HEK293 (cell line): ENCODE measurements around the gene COMMD3.

Experiments used
- CTCF ChIA-PET: fragments of 350-600 bp; formaldehyde crosslinking; extraction: SDS; loops from one replicate; lab custom pipeline; 2021; ENCODE audit warnings: antibody characterized with exemption; lab: Yijun Ruan, JAX
- POLR2A ChIA-PET: fragments of 300-600 bp; formaldehyde crosslinking; extraction: SDS; loops from one replicate; lab custom pipeline; 2020; ENCODE audit warnings: antibody characterized with exemption, inconsistent platforms; lab: Yijun Ruan, JAX
- H3K27ac ChIP-seq: fragments of 200-500 bp; sonication (Bioruptor generic); 2 replicates; pipeline ENCODE4 v1.5.1; 2014; ENCODE audit warnings: low read depth, low read length, control low read depth, inconsistent platforms; ENCODE audit errors: extremely low read depth
- H3K36me3 ChIP-seq, 2 experiments: fragments of 200-500 bp in 1 of 2; sonication (Bioruptor generic) in 1 of 2; 1 replicate in 1 of 2; 2 replicates in 1 of 2; pipeline ENCODE4 v1.5.1; 2014 to 2017; ENCODE audit warnings: inconsistent platforms in 2 of 2, low read length in 2 of 2; ENCODE audit not compliant: control insufficient read depth in 2 of 2, insufficient read depth in 1 of 2
- H3K4me1 ChIP-seq: fragments of 200-500 bp; sonication (Bioruptor generic); 2 replicates; pipeline ENCODE4 v1.5.1; 2014; ENCODE audit warnings: mild to moderate bottlenecking, low read length, inconsistent platforms; ENCODE audit not compliant: control insufficient read depth, insufficient read depth
- H3K4me3 ChIP-seq: 2 replicates; pipeline ENCODE4 v1.5.1; 2011; ENCODE audit warnings: low read depth, mild to moderate bottlenecking, control low read depth, low read length, moderate library complexity
- H3K9me3 ChIP-seq: fragments of 200-500 bp; sonication (Bioruptor generic); 2 replicates; pipeline ENCODE4 v1.5.1; 2014; ENCODE audit warnings: low read depth, low read length, inconsistent platforms; ENCODE audit not compliant: control insufficient read depth, insufficient read depth
- EGR2 ChIP-seq: fragments of 450-650 bp; formaldehyde crosslinking; IDR thresholded peaks from 2 replicates; pipeline ENCODE4 v1.5.1; 2016; ENCODE audit warnings: low read depth, missing biosample characterization, missing genetic modification characterization
- GLI2 ChIP-seq: fragments of 450-650 bp; formaldehyde crosslinking; IDR thresholded peaks from 2 replicates; pipeline ENCODE4; 2017; ENCODE audit warnings: missing biosample characterization, missing genetic modification characterization, low read depth, borderline replicate concordance
- GLI4 ChIP-seq: fragments of 450-650 bp; formaldehyde crosslinking; IDR thresholded peaks from 2 replicates; pipeline ENCODE4 v1.5.1; 2016; ENCODE audit warnings: missing biosample characterization, missing genetic modification characterization
- MEIS1 ChIP-seq: sonication (generic); formaldehyde crosslinking; IDR thresholded peaks from 2 replicates; pipeline ENCODE4 v1.8.1; 2022; ENCODE audit warnings: missing genetic modification reagents, mild to moderate bottlenecking, borderline replicate concordance
- PATZ1 ChIP-seq: fragments of 450-650 bp; formaldehyde crosslinking; IDR thresholded peaks from 2 replicates; pipeline ENCODE4 v1.5.1; 2016; ENCODE audit warnings: missing biosample characterization, missing genetic modification characterization
- REPIN1 ChIP-seq: fragments of 450-650 bp; formaldehyde crosslinking; IDR thresholded peaks from 2 replicates; pipeline ENCODE4 v1.5.1; 2017; ENCODE audit warnings: missing biosample characterization, missing genetic modification characterization, low read depth
- SCRT2 ChIP-seq: fragments of 450-650 bp; formaldehyde crosslinking; IDR thresholded peaks from 2 replicates; pipeline ENCODE4 v1.5.1; 2016; ENCODE audit warnings: missing biosample characterization, missing genetic modification characterization
- ZBTB20 ChIP-seq: fragments of 450-650 bp; formaldehyde crosslinking; IDR thresholded peaks from 2 replicates; pipeline ENCODE4 v1.5.1; 2016; ENCODE audit warnings: missing biosample characterization, missing genetic modification characterization
- ZBTB44 ChIP-seq: fragments of 450-650 bp; IDR thresholded peaks from 2 replicates; pipeline ENCODE4 v1.5.1; 2018; ENCODE audit warnings: missing biosample characterization, mild to moderate bottlenecking, missing genetic modification characterization
- ZIC2 ChIP-seq: fragments of 450-650 bp; formaldehyde crosslinking; IDR thresholded peaks from 2 replicates; pipeline ENCODE4 v1.5.1; 2016; ENCODE audit warnings: missing biosample characterization, missing genetic modification characterization
- ZNF10 ChIP-seq: fragments of 450-650 bp; formaldehyde crosslinking; IDR thresholded peaks from 2 replicates; pipeline ENCODE4 v1.5.1; 2017; ENCODE audit warnings: missing biosample characterization, missing genetic modification characterization
- ZNF112 ChIP-seq: fragments of 450-650 bp; formaldehyde crosslinking; IDR thresholded peaks from 2 replicates; pipeline ENCODE4 v1.5.0; 2017; ENCODE audit warnings: missing biosample characterization, missing genetic modification characterization
- ZNF132 ChIP-seq: fragments of 450-650 bp; formaldehyde crosslinking; IDR thresholded peaks from 2 replicates; pipeline ENCODE4 v1.5.1; 2017; ENCODE audit warnings: missing biosample characterization, missing genetic modification characterization, borderline replicate concordance
- ZNF16 ChIP-seq: fragments of 450-650 bp; formaldehyde crosslinking; IDR thresholded peaks from 2 replicates; pipeline ENCODE4 v1.5.1; 2016; ENCODE audit warnings: low read depth, missing biosample characterization, missing genetic modification characterization
- ZNF184 ChIP-seq: fragments of 450-650 bp; IDR thresholded peaks from 2 replicates; pipeline ENCODE4 v1.5.1; 2018; ENCODE audit warnings: missing biosample characterization, mild to moderate bottlenecking, missing genetic modification characterization
- ZNF223 ChIP-seq: fragments of 450-650 bp; formaldehyde crosslinking; IDR thresholded peaks from 2 replicates; pipeline ENCODE4 v1.5.1; 2016; ENCODE audit warnings: missing biosample characterization, missing genetic modification characterization
- ZNF274 ChIP-seq, 2 experiments: fragments of 200-500 bp in 1 of 2; fragments of 450-650 bp in 1 of 2; sonication (Bioruptor generic) in 1 of 2; formaldehyde crosslinking in 1 of 2; IDR thresholded peaks; 2 replicates each; pipeline versions ENCODE4 v1.5.1 to v1.6.1; 2014 to 2016; ENCODE audit warnings: borderline replicate concordance in 1 of 2, inconsistent platforms in 1 of 2, low read length in 1 of 2, missing biosample characterization in 1 of 2, missing genetic modification characterization in 1 of 2
- ZNF302 ChIP-seq: fragments of 450-650 bp; formaldehyde crosslinking; IDR thresholded peaks from 2 replicates; pipeline ENCODE4 v1.5.1; 2016; ENCODE audit warnings: missing biosample characterization, missing genetic modification characterization, low read depth
- ZNF341 ChIP-seq: fragments of 450-650 bp; formaldehyde crosslinking; IDR thresholded peaks from 2 replicates; pipeline ENCODE4; 2016; ENCODE audit warnings: low read depth, missing biosample characterization, missing genetic modification characterization
- ZNF350 ChIP-seq: fragments of 450-650 bp; formaldehyde crosslinking; IDR thresholded peaks from 2 replicates; pipeline ENCODE4 v1.5.0; 2017; ENCODE audit warnings: missing biosample characterization, mild to moderate bottlenecking, missing genetic modification characterization
- ZNF549 ChIP-seq: fragments of 450-650 bp; IDR thresholded peaks from 2 replicates; pipeline ENCODE4 v1.5.1; 2018; ENCODE audit warnings: missing biosample characterization, missing genetic modification characterization, mild to moderate bottlenecking, inconsistent platforms, moderate library complexity
- ZNF629 ChIP-seq: fragments of 450-650 bp; formaldehyde crosslinking; IDR thresholded peaks from 2 replicates; pipeline ENCODE4 v1.5.1; 2017; ENCODE audit warnings: missing biosample characterization, missing genetic modification characterization
- ZNF639 ChIP-seq: fragments of 450-650 bp; formaldehyde crosslinking; IDR thresholded peaks from 2 replicates; pipeline ENCODE4 v1.5.1; 2016; ENCODE audit warnings: missing biosample characterization, missing genetic modification characterization
- ZNF645 ChIP-seq: fragments of 450-650 bp; formaldehyde crosslinking; IDR thresholded peaks from 2 replicates; pipeline ENCODE4; 2016; ENCODE audit warnings: missing biosample characterization, missing genetic modification characterization
- ZNF670 ChIP-seq: fragments of 450-650 bp; formaldehyde crosslinking; IDR thresholded peaks from 2 replicates; pipeline ENCODE4 v1.5.1; 2016; ENCODE audit warnings: missing biosample characterization, missing genetic modification characterization, low read depth
- ZNF692 ChIP-seq: fragments of 450-650 bp; formaldehyde crosslinking; IDR thresholded peaks from 2 replicates; pipeline ENCODE4 v1.5.1; 2016; ENCODE audit warnings: missing biosample characterization, missing genetic modification characterization
- ZNF707 ChIP-seq: fragments of 450-650 bp; formaldehyde crosslinking; IDR thresholded peaks from 2 replicates; pipeline ENCODE4 v1.5.1; 2016; ENCODE audit warnings: missing biosample characterization, missing genetic modification characterization
- ZNF76 ChIP-seq: fragments of 450-650 bp; formaldehyde crosslinking; IDR thresholded peaks from 2 replicates; pipeline ENCODE4; 2016; ENCODE audit warnings: low read depth, missing biosample characterization, missing genetic modification characterization, borderline replicate concordance
- ZNF792 ChIP-seq: fragments of 450-650 bp; formaldehyde crosslinking; IDR thresholded peaks from 2 replicates; pipeline ENCODE4 v1.5.1; 2016; ENCODE audit warnings: missing biosample characterization, missing genetic modification characterization
- ZNF837 ChIP-seq: fragments of 450-650 bp; formaldehyde crosslinking; IDR thresholded peaks from 2 replicates; pipeline ENCODE4 v1.5.1; 2016; ENCODE audit warnings: missing biosample characterization, missing genetic modification characterization
- ZNF843 ChIP-seq: fragments of 450-650 bp; formaldehyde crosslinking; IDR thresholded peaks from 2 replicates; pipeline ENCODE4 v1.5.1; 2016; ENCODE audit warnings: missing biosample characterization, missing genetic modification characterization
- ZSCAN16 ChIP-seq: fragments of 450-650 bp; formaldehyde crosslinking; IDR thresholded peaks from 2 replicates; pipeline ENCODE4 v1.5.1; 2016; ENCODE audit warnings: missing biosample characterization, missing genetic modification characterization
- ZSCAN23 ChIP-seq: fragments of 450-650 bp; formaldehyde crosslinking; IDR thresholded peaks from 2 replicates; pipeline ENCODE4 v1.5.1; 2016; ENCODE audit warnings: missing biosample characterization, missing genetic modification characterization

The COMMD3 gene

GRCh38 chr10:22308390-22308789 lies 7.8 kb upstream of the COMMD3 start:
- ChIA-PET POLR2A (interaction anchor here (2.8 kb wide), 1 partner anchor 8 kb away, joined by 8 read pairs; the partner anchor contains the start of gene COMMD3), CTCF (interaction anchor here (0.7 to 0.8 kb wide), 2 partner anchors 62 to 632 kb away, joined by 3 read pairs; no protein-coding TSS in a partner anchor)
- 0 out of 2 replicates have a peak, but pooled peaks cover 4% of the 10 kb centered on the region for H3K4me1 ChIP-seq
- TF ChIP-seq ZIC2 (tag by site-specific recombination), result 0 out of 2 replicates have a peak, but pooled peaks have one; percentile 16
- no peak for TF ChIP-seq GLI4 (tag by site-specific recombination)
- no peak for TF ChIP-seq REPIN1
- no peak for TF ChIP-seq ZNF10 (tag by site-specific recombination)
- no peak for TF ChIP-seq GLI2
- TF ChIP-seq ZNF629, result peak; percentile 57
- TF ChIP-seq EGR2 (tag by site-specific recombination), result no peak
- TF ChIP-seq SCRT2 (tag by site-specific recombination), result no peak
- TF ChIP-seq ZNF184 (tag by site-specific recombination), result no peak
- no peak for TF ChIP-seq ZBTB44 (tag by site-specific recombination)
- TF ChIP-seq ZNF112 (tag by site-specific recombination), result no peak
- no peak for TF ChIP-seq ZNF350 (tag by site-specific recombination)
- no peak for TF ChIP-seq ZNF549 (tag by site-specific recombination)
- TF ChIP-seq ZNF645 (tag by site-specific recombination), result no peak
- TF ChIP-seq ZNF341 (tag by site-specific recombination), result no peak
- no peak for TF ChIP-seq ZNF223 (tag by site-specific recombination)
- no peak for TF ChIP-seq ZNF76 (tag by site-specific recombination)
- TF ChIP-seq MEIS1 (CRISPR knock-in tag), result no peak
- TF ChIP-seq ZNF302 (tag by site-specific recombination), result no peak
- TF ChIP-seq ZNF132 (tag by site-specific recombination), result no peak
- TF ChIP-seq ZNF692 (tag by site-specific recombination), result no peak
- no peak for TF ChIP-seq ZSCAN23 (tag by site-specific recombination)
- no peak for TF ChIP-seq ZNF707 (tag by site-specific recombination)
- TF ChIP-seq ZNF843 (tag by site-specific recombination), result no peak
- TF ChIP-seq ZNF639 (tag by site-specific recombination), result no peak
- TF ChIP-seq ZSCAN16 (tag by site-specific recombination), result no peak
- no peak for TF ChIP-seq ZNF670 (tag by site-specific recombination)
- no peak for TF ChIP-seq ZNF274 (IDR thresholded peaks at IDR 0.05; ENCODE audit: low read length)
- TF ChIP-seq ZNF274 (tag by site-specific recombination; IDR thresholded peaks at IDR 0.05; ENCODE audit: borderline replicate concordance), result no peak
- no peak for TF ChIP-seq ZNF792 (tag by site-specific recombination)
- no peak for TF ChIP-seq PATZ1 (tag by site-specific recombination)
- no peak for TF ChIP-seq ZNF16 (tag by site-specific recombination)
- no peak for TF ChIP-seq ZBTB20 (tag by site-specific recombination)
- no peak for TF ChIP-seq ZNF837 (tag by site-specific recombination)

More at GRCh38 chr10:22308390-22308789, 7.8 kb upstream of the COMMD3 start:
- Histone ChIP-seq H3K9me3 (no peaks in the 10 kb centered on the region), H3K4me3 (no peak overlapping the region), H3K27ac (no peak overlapping the region), H3K36me3 (no peaks in the 10 kb centered on the region)
